Osteocyte (in vitro differentiated cells): ENCODE measurements around the gene IMPA2. TPM values are rescaled to one million over a fixed set of nuclear protein-coding genes. Genes with fewer than 3 reads are reported as not detected.

Source experiments
- DNase-seq: peaks from one replicate; pipeline ENCODE4 v3.0.0; 2021; ENCODE audit warnings: mixed read lengths; ENCODE audit not compliant: unreplicated experiment; ENCODE audit errors: extremely low spot score
- H3K27ac Mint-ChIP-seq: one replicate; pipeline ENCODE4 v1.8.0; 2021; ENCODE audit warnings: mild to moderate bottlenecking, mixed read lengths; ENCODE audit not compliant: unreplicated experiment
- H3K27me3 Mint-ChIP-seq: one replicate; pipeline ENCODE4 v1.8.0; 2021; ENCODE audit warnings: mixed read lengths; ENCODE audit not compliant: unreplicated experiment
- H3K36me3 Mint-ChIP-seq: one replicate; pipeline ENCODE4 v1.8.0; 2021; ENCODE audit warnings: mixed read lengths; ENCODE audit not compliant: unreplicated experiment
- H3K4me1 Mint-ChIP-seq: one replicate; pipeline ENCODE4 v1.8.0; 2021; ENCODE audit warnings: mixed read lengths; ENCODE audit not compliant: unreplicated experiment
- H3K4me3 Mint-ChIP-seq: one replicate; pipeline ENCODE4 v1.8.0; 2021; ENCODE audit warnings: mild to moderate bottlenecking, moderate library complexity, mixed read lengths; ENCODE audit not compliant: unreplicated experiment
- H3K9me3 Mint-ChIP-seq: one replicate; pipeline ENCODE4 v1.8.0; 2021; ENCODE audit warnings: mixed read lengths; ENCODE audit not compliant: unreplicated experiment
- CTCF ChIP-seq: fragments of 200-600 bp; sonication (generic); IDR thresholded peaks from 2 replicates; pipeline ENCODE4 v1.5.0; 2021; ENCODE audit warnings: antibody characterized with exemption, mild to moderate bottlenecking, moderate library complexity
- total RNA-seq: library from RNA; stranded (reverse); gene quantifications from 2 replicates; pipeline ENCODE4 v1.2.1, GENCODE V29; 2021

IMPA2 gene
- total RNA-seq, 1 donor from 2014 or later = 9.2 TPM

GRCh38 chr18:12028040-12028628, 46.8 kb downstream of the IMPA2 start:
- Mint-ChIP-seq H3K4me1 (peaks cover under 1% of the 10 kb centered on the region), H3K4me3 (no peak overlapping the region), H3K36me3 (no peaks in the 10 kb centered on the region), H3K27ac (no peak overlapping the region), H3K9me3 (no peaks in the 10 kb centered on the region), H3K27me3 (no peaks in the 10 kb centered on the region)
- TF ChIP-seq CTCF = no peak
- DNase-seq = no peak

GRCh38 chr18:12028674-12029073, 47.4 kb downstream of the IMPA2 start:
- no peaks in the 10 kb centered on the region for H3K36me3 Mint-ChIP-seq
- H3K27ac Mint-ChIP-seq = no peak overlapping the region
- H3K4me3 Mint-ChIP-seq = no peak overlapping the region
- peaks cover 3% of the 10 kb centered on the region for H3K4me1 Mint-ChIP-seq
- no peak for TF ChIP-seq CTCF
- H3K9me3 Mint-ChIP-seq = no peaks in the 10 kb centered on the region
- no peaks in the 10 kb centered on the region for H3K27me3 Mint-ChIP-seq
- DNase-seq = no peak

GRCh38 chr18:12029786-12030584, 48.7 kb downstream of the IMPA2 start:
- Mint-ChIP-seq H3K27ac (no peak overlapping the region), H3K27me3 (no peaks in the 10 kb centered on the region), H3K9me3 (no peaks in the 10 kb centered on the region), H3K4me3 (no peak overlapping the region), H3K4me1 (peaks cover 3% of the 10 kb centered on the region), H3K36me3 (no peaks in the 10 kb centered on the region)
- DNase-seq = no peak
- TF ChIP-seq CTCF = no peak

GRCh38 chr18:12030670-12031069, 49.4 kb downstream of the IMPA2 start:
- peaks cover 3% of the 10 kb centered on the region for H3K4me1 Mint-ChIP-seq
- TF ChIP-seq CTCF = no peak
- H3K36me3 Mint-ChIP-seq = no peaks in the 10 kb centered on the region
- H3K4me3 Mint-ChIP-seq = no peak overlapping the region
- H3K27me3 Mint-ChIP-seq = no peaks in the 10 kb centered on the region
- H3K27ac Mint-ChIP-seq = no peak overlapping the region
- no peak for DNase-seq
- H3K9me3 Mint-ChIP-seq = no peaks in the 10 kb centered on the region

- H3K4me3 Mint-ChIP-seq = no peak overlapping the region
- TF ChIP-seq CTCF = no peak
- DNase-seq = no peak
- H3K27ac Mint-ChIP-seq = no peak overlapping the region
- H3K4me1 Mint-ChIP-seq = peaks cover 3% of the 10 kb centered on the region
- no peaks in the 10 kb centered on the region for H3K36me3 Mint-ChIP-seq
- H3K9me3 Mint-ChIP-seq = no peaks in the 10 kb centered on the region
- H3K27me3 Mint-ChIP-seq = no peaks in the 10 kb centered on the region
Measured at GRCh38 chr18:12031181-12031580, 49.9 kb downstream of the IMPA2 start.
